Activated naive CD4-positive, alpha-beta T cell treated with anti-CD3 and anti-CD28 coated beads for 36 hours (primary cell): ENCODE measurements around the gene RNF112. TPM values are rescaled to one million over a fixed set of nuclear protein-coding genes. Genes with fewer than 3 reads are reported as not detected.

ENCODE experiments used
- CTCF ChIA-PET: fragments of 350-600 bp; sonication (Branson Sonifier 250); formaldehyde crosslinking; loops from one replicate; lab custom pipeline; 2021; ENCODE audit warnings: antibody characterized with exemption; lab: Charles Lee
- DNase-seq: peaks from one replicate; pipeline ENCODE4 v3.0.0-alpha.2; 2020
- H3K27ac Mint-ChIP-seq: one replicate; pipeline ENCODE4 v1.8.0; 2021; ENCODE audit warnings: mild to moderate bottlenecking, mixed read lengths
- H3K27me3 Mint-ChIP-seq: one replicate; pipeline ENCODE4 v1.8.0; 2021; ENCODE audit warnings: low read depth, mixed read lengths
- H3K36me3 Mint-ChIP-seq: one replicate; pipeline ENCODE4 v1.8.0; 2021; ENCODE audit warnings: low read depth, mixed read lengths
- H3K4me1 Mint-ChIP-seq: one replicate; pipeline ENCODE4 v1.8.0; 2021; ENCODE audit warnings: low read depth, mixed read lengths
- H3K4me3 Mint-ChIP-seq: one replicate; pipeline ENCODE4 v1.8.0; 2021; ENCODE audit warnings: mild to moderate bottlenecking, moderate library complexity, mixed read lengths
- H3K9me3 Mint-ChIP-seq: one replicate; pipeline ENCODE4 v1.8.0; 2021; ENCODE audit warnings: mixed read lengths
- intact Hi-C: fragments of 100-400 bp; cut with micrococcal nuclease; formaldehyde crosslinking; loops from one replicate; pipeline ENCODE4 v1.15.1; 2023
- total RNA-seq, 2 experiments: library from RNA; stranded (reverse); gene quantifications; one replicate each; pipeline ENCODE4 v1.2.3, GENCODE V29; 2021

RNF112 gene
- total RNA-seq, 2 experiments from 2014 or later: 0.31 to 0.32 TPM

DNA sequence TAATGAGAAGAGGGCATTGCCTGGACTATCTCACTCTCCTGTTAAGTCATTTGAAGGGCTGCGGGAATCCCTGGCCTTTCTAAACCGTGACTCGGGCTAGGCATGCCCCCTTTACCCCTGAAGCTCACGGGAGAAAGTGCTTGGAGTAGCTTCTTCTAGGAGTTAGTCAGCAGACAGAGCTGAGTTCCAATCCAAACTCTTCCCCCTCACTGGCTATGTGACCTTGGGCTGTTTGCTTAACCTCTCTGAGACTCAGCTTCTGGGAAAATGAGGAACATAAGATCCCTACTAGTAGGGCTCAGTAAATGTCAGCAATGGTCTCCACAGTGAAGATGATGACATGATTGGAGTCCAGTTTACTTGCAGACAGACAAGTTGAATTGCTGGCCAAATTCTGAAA lies 42.8 kb upstream of the RNF112 start:
- H3K36me3 Mint-ChIP-seq: no peaks in the 10 kb centered on the region
- H3K9me3 Mint-ChIP-seq: no peaks in the 10 kb centered on the region
- H3K27me3 Mint-ChIP-seq: no peaks in the 10 kb centered on the region
- CTCF ChIA-PET: interaction anchor here (1.1 to 1.3 kb wide), 3 partner anchors 10 to 30 kb away, joined by 3 to 5 read pairs (median 3); partner anchors contain the start of gene MAPK7
- no peak overlapping the region for H3K4me3 Mint-ChIP-seq
- H3K27ac Mint-ChIP-seq: no peak overlapping the region
- peaks cover 22% of the 10 kb centered on the region for H3K4me1 Mint-ChIP-seq
- intact Hi-C loops: loop anchor here (10.0 kb wide), 1 partner anchor 607 kb away; the partner anchor contains the start of gene AKAP10
- DNase-seq: no peak

DNA sequence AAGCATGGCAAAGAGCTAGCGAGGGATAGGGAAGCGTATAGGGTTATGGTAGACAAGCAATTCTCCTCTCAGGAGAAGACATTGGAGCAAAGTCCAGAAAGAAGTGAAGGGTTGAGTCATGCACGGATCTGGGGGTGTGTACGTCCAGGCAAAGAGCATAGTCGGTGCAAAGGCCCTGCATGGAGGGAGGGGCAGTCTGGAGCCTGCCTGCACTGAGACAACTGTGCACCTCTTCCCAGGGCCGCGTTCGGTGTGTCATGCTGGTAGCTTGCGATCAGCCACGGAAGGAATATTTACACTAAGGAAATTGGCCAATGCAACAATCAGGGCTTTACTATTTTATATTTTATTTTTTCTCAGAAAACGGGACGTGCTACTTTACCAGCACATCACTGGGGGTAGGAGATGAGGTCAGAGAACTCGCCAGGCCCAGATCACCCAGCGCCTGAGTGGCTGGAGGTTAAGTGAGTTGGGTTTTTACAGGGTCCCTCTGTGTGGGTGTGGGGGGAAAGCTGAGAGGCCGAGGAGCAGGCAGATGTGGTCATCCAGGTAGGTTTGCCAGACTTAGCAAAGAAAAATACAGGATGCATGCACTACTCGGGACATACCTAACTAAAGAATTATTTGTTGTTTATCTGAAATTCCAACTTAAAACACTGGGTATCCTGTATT lies 41.8 kb upstream of the RNF112 start:
- Mint-ChIP-seq H3K36me3 (no peaks in the 10 kb centered on the region), H3K4me1 (peaks cover 22% of the 10 kb centered on the region), H3K4me3 (no peak overlapping the region), H3K27me3 (no peaks in the 10 kb centered on the region), H3K9me3 (no peaks in the 10 kb centered on the region), H3K27ac (no peak overlapping the region)
- DNase-seq: no peak
- intact Hi-C loops: loop anchor here (10.0 kb wide), 1 partner anchor 606 kb away; the partner anchor contains the start of gene AKAP10
- CTCF ChIA-PET: interaction anchor here (1.1 to 1.8 kb wide), 4 partner anchors 9 to 78 kb away, joined by 3 to 10 read pairs (median 4); partner anchors contain the start of gene MAPK7

DNA sequence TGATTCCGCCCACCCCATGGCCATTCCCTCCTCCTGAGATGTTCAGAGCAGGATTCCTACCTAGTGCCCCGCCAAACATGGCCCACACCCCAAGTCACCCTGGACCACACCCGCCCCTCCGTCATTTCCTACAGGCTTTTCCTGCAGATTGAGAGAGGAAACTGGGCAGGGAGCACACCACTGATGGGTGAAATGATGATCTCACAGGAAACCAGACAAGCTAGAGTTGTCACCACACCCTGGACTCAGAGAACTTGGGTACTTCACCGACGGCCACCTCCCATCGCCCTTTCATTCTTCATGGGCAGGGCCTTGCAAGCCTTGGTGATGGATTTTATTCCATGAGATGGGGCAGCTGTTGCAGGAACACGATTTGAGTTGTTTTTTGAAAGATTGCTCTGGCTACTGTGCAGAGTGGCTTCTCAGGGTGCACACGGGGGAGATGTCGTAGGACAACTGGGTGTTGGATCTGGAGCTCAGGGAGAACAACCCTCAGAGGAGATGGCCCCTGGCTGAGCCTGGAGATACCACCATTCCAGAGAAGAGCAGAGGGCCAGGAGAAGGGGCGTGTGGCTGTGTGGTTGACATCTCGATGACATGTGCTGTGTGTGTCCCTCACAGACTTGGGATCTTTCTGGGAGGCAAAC lies 41.1 kb upstream of the RNF112 start:
- intact Hi-C loops: loop anchor here (10.0 kb wide), 1 partner anchor 605 kb away; the partner anchor contains the start of gene AKAP10
- H3K4me1 Mint-ChIP-seq: peaks cover 22% of the 10 kb centered on the region
- DNase-seq: peak; percentile 21
- H3K9me3 Mint-ChIP-seq: no peaks in the 10 kb centered on the region
- H3K27ac Mint-ChIP-seq: no peak overlapping the region
- no peak overlapping the region for H3K4me3 Mint-ChIP-seq
- no peaks in the 10 kb centered on the region for H3K27me3 Mint-ChIP-seq
- no peaks in the 10 kb centered on the region for H3K36me3 Mint-ChIP-seq
- CTCF ChIA-PET: interaction anchor here (1.8 kb wide), 1 partner anchor 77 kb away, joined by 10 read pairs; no protein-coding TSS in a partner anchor

DNA sequence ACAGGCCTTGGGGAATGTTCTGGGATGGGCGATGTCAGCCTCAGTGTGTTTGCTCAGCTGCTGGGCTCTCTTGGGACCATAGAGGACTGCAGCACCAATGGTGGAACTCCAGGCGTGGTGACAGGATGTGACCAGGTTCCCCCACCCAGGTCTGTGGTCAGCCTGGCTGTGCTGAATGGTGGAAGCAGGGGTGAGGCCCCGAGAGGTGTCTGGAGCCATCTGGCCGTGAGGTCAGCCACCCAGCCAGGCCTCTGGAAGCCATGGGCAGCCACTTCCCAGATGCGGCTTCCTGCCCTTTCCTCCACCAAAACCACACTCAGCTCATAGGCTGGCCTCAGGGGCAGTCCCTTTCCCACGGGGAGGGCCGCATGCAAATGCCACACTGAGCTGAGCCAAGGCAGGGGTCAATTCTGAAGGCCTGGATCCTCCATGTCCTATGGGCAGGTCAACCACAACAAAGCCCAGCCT lies 40.5 kb upstream of the RNF112 start:
- Mint-ChIP-seq H3K4me3 (no peak overlapping the region), H3K9me3 (no peaks in the 10 kb centered on the region), H3K36me3 (no peaks in the 10 kb centered on the region), H3K4me1 (peaks cover 22% of the 10 kb centered on the region), H3K27me3 (no peaks in the 10 kb centered on the region), H3K27ac (no peak overlapping the region)
- DNase-seq: peak; percentile 18
- intact Hi-C loops: no loop called here
- CTCF ChIA-PET: interaction anchor here (1.0 to 1.8 kb wide), 2 partner anchors 8 to 77 kb away, joined by 6 to 10 read pairs; partner anchors contain the start of gene B9D1

DNA sequence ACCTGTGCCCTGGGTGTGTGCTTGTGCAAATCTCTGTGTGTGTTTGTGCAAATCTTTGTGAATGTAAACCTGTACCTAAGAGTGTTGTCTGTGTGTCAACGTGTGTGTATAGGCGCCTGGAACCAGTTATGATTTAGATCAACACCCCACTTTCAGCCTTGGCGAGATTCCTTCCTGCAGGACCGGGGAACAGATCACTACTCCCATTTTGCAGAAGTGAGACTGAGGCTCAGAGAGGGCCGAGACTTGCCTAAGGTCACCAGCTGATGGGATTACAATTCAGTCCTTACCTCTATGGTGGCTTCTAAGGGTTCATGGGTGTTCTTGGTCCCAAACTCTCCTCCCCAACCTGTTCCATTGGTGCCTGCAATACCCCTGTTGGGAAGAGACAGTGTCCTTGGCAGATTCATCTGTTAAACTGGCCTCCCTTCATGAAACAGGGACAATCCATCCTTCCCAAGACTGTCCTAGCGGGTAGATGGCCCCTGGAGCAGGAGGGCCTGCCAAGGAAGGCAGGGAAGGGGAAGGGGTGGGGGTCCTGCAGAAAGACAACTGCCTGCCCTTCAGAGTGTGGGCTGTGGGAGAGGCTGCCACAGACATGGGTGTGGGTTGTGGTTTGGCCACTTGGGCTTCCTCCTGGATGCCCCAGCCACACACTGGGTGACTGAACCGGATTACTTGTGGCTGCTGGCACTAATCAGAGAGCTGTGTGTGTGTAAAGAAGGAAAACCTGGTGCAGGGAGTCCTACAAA lies 39.6 kb upstream of the RNF112 start:
- Mint-ChIP-seq H3K36me3 (no peaks in the 10 kb centered on the region), H3K4me1 (peaks cover 25% of the 10 kb centered on the region), H3K27me3 (no peaks in the 10 kb centered on the region), H3K4me3 (no peak overlapping the region), H3K9me3 (no peaks in the 10 kb centered on the region), H3K27ac (no peak overlapping the region)
- CTCF ChIA-PET: interaction anchor here (0.5 to 1.0 kb wide), 2 partner anchors 9 to 135 kb away, joined by 3 to 6 read pairs; partner anchors contain the start of gene B9D1
- intact Hi-C loops: no loop called here
- DNase-seq: no peak

DNA sequence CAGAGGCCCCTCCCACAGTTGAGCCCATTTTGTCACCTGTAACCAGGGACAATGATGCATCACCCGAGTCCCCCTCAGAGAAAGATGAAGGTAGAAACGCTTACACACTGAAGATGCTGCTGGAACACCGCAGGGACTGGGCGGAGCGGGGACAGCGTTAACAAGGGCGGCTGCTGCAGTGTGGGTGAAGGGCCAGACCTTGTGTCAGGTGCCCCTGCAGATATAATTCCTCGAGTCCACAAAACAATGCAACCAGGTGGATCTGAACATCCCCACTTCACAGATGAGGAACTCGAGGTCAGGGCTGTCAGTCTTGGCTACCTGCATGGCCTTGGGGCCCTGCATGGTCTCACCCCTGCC lies 39.0 kb upstream of the RNF112 start:
- no peak overlapping the region for H3K27ac Mint-ChIP-seq
- intact Hi-C loops: no loop called here
- CTCF ChIA-PET: interaction anchor here (0.5 to 1.0 kb wide), 2 partner anchors 9 to 135 kb away, joined by 3 to 4 read pairs; no protein-coding TSS in a partner anchor
- no peak overlapping the region for H3K4me3 Mint-ChIP-seq
- peaks cover 29% of the 10 kb centered on the region for H3K4me1 Mint-ChIP-seq
- H3K27me3 Mint-ChIP-seq: no peaks in the 10 kb centered on the region
- DNase-seq: no peak
- no peaks in the 10 kb centered on the region for H3K9me3 Mint-ChIP-seq
- no peaks in the 10 kb centered on the region for H3K36me3 Mint-ChIP-seq

DNA sequence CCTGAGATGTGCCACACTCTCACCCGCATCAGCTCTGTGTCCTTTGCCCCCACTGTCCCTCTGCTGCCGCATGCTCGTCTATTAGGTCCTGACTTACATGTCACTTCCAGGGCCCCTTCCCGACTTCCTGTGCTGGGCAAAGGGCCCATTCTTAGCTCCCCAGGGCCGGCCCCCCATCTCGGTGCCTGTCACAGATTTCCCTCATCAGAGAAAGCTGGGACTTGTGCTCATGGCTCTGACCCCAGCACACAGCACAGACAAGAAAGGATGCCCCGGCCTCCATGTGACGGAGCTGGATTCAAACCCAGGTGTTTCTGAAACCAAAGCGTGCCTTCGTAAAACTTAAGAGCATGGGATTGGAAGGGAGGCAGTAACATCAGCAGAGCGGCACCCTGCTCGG lies 38.6 kb upstream of the RNF112 start:
- H3K9me3 Mint-ChIP-seq: no peaks in the 10 kb centered on the region
- intact Hi-C loops: no loop called here
- CTCF ChIA-PET: interaction anchor here (0.5 to 1.0 kb wide), 2 partner anchors 9 to 134 kb away, joined by 3 to 4 read pairs; no protein-coding TSS in a partner anchor
- no peak for DNase-seq
- no peaks in the 10 kb centered on the region for H3K36me3 Mint-ChIP-seq
- H3K27me3 Mint-ChIP-seq: no peaks in the 10 kb centered on the region
- H3K4me3 Mint-ChIP-seq: no peak overlapping the region
- no peak overlapping the region for H3K27ac Mint-ChIP-seq
- peaks cover 30% of the 10 kb centered on the region for H3K4me1 Mint-ChIP-seq

DNA sequence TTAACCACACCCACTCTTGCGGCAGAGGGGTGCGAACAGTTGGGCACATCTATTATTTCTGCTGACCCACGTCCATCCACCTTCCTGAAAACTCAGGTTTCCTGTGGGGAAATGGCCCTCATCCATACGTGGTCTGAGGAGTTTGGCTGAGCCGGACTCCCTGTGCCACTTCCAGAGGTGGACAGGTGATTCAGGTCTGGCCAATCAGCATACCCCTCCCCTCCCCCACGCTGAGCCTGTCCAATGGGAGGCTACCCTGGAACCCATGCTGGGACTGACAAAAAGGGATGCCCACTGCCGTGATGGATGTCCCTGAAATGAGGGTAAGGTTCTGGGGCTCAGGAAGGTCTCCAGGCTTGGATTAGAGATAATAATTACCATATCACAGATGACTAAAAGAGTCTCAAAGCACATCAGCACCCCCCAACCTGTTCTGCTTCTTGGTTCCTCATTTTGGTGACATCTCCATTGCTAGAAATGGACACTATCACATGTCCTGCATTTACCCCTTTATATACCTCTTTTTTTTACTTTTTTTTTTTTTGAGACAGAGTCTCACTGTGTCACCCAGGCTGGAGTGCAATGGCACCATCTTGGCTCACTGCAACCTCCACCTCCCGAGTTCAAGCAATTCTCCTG lies 38.0 kb upstream of the RNF112 start:
- H3K27me3 Mint-ChIP-seq: no peaks in the 10 kb centered on the region
- H3K4me3 Mint-ChIP-seq: no peak overlapping the region
- H3K27ac Mint-ChIP-seq: no peak overlapping the region
- H3K36me3 Mint-ChIP-seq: no peaks in the 10 kb centered on the region
- H3K9me3 Mint-ChIP-seq: no peaks in the 10 kb centered on the region
- DNase-seq: no peak
- H3K4me1 Mint-ChIP-seq: peaks cover 30% of the 10 kb centered on the region
- intact Hi-C loops: no loop called here
- CTCF ChIA-PET: interaction anchor here (1.0 kb wide), 1 partner anchor 10 kb away, joined by 4 read pairs; no protein-coding TSS in a partner anchor

DNA sequence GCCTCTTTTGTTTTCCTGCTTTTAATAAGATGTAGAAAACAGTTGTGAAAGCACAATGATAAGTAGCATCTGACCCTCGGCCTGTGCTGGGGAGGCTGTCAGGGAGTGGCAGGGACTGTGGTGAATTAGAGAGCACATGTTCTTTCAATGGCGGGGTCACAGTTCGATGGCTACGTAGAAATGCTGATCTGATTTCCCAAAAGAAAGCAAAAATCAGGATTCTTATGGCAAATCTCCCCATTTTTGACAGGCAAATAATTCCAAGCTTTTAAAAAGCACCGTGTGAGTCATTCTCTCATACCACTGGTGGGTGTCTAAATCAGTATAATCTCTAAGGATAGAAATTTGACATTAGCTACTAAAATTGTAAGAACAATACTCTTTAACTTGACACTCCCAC lies 36.9 kb upstream of the RNF112 start:
- H3K4me1 Mint-ChIP-seq: peaks cover 28% of the 10 kb centered on the region
- no peak overlapping the region for H3K4me3 Mint-ChIP-seq
- intact Hi-C loops: no loop called here
- CTCF ChIA-PET: interaction anchor here (1.8 kb wide), 1 partner anchor 9 kb away, joined by 4 read pairs; no protein-coding TSS in a partner anchor
- no peak for DNase-seq
- H3K27ac Mint-ChIP-seq: no peak overlapping the region
- H3K27me3 Mint-ChIP-seq: no peaks in the 10 kb centered on the region
- H3K36me3 Mint-ChIP-seq: no peaks in the 10 kb centered on the region
- no peaks in the 10 kb centered on the region for H3K9me3 Mint-ChIP-seq

DNA sequence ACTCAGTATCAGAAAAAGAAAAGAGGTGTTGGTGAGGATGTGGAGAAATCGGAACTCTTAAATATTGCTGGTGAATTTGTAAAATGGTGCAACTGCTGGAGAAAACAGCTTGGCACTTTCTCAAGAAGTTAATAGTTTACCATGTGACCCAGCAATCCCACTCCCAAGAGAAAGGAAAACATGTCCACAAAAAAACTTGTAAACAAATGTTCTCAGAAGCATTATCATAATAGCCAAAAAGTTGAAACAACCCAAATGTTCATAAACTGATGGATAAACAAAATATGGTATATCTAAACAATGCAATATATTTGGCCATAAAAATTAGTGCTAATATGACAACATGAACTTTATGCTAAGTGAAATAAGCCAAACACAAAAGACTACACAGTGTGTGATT lies 35.3 kb upstream of the RNF112 start:
- intact Hi-C loops: loop anchor here (5.0 kb wide), 4 partner anchors 72 to 1553 kb away; no protein-coding TSS in a partner anchor
- DNase-seq: no peak
- Mint-ChIP-seq H3K4me1 (peaks cover 14% of the 10 kb centered on the region), H3K27ac (no peak overlapping the region), H3K36me3 (peaks cover 7% of the 10 kb centered on the region), H3K4me3 (peak overlapping the region; percentile 32), H3K9me3 (no peaks in the 10 kb centered on the region), H3K27me3 (no peaks in the 10 kb centered on the region)
- CTCF ChIA-PET: no interaction called here

DNA sequence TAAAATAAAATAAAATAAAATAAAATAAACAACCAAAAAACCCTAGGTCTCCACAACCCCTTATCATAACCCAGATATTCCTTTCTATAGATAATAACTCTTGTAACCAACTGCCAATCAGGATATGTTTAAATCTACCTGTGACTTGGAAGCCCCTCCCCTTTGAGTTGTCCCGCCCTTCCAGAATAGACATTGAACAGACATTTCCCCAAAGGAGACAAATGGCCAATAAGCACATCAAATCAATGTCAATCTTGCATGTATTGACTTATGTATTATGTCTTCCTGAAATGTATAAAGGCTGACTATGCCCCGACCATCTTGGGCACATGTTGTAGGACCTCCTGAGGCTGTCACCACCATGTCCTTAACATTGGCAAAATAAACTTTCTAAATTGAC lies 34.2 kb upstream of the RNF112 start:
- H3K4me3 Mint-ChIP-seq: peak overlapping the region; percentile 99
- H3K4me1 Mint-ChIP-seq: peaks cover 8% of the 10 kb centered on the region
- no peaks in the 10 kb centered on the region for H3K9me3 Mint-ChIP-seq
- no peaks in the 10 kb centered on the region for H3K27me3 Mint-ChIP-seq
- DNase-seq: peak; percentile 38
- intact Hi-C loops: loop anchor here (5.0 kb wide), 4 partner anchors 70 to 1555 kb away; no protein-coding TSS in a partner anchor
- CTCF ChIA-PET: interaction anchor here (1.9 to 4.6 kb wide), 3 partner anchors 8 to 70 kb away, joined by 5 to 46 read pairs (median 10); partner anchors contain the start of gene B9D1
- H3K36me3 Mint-ChIP-seq: peaks cover 12% of the 10 kb centered on the region
- H3K27ac Mint-ChIP-seq: peak overlapping the region; percentile 97
